HepG2 (cell line): ENCODE results near the gene TOP1. TPM values are rescaled to one million over a fixed set of nuclear protein-coding genes. Genes with fewer than 3 reads are reported as not detected.

Experiments
- BCL6 ChIP-seq: IDR thresholded peaks from 2 replicates; pipeline ENCODE4 v1.6.1; 2016; ENCODE audit warnings: missing genetic modification reagents, missing compliant biosample characterization
- EEA1 ChIP-seq: sonication (generic); formaldehyde crosslinking; IDR thresholded peaks from 2 replicates; pipeline ENCODE4 v1.5.1; 2020; ENCODE audit warnings: mild to moderate bottlenecking, missing genetic modification reagents, borderline replicate concordance
- HMGXB4 ChIP-seq, 2 experiments: sonication (generic) in 1 of 2; formaldehyde crosslinking in 1 of 2; IDR thresholded peaks; 2 replicates each; pipeline versions ENCODE4 v1.4.0 to v1.6.1; 2018 to 2020; ENCODE audit warnings: missing genetic modification reagents in 2 of 2, borderline replicate concordance in 1 of 2, low read depth in 1 of 2, mild to moderate bottlenecking in 1 of 2, missing biosample characterization in 1 of 2
- HNF4G ChIP-seq, 2 experiments: sonication (generic) in 1 of 2; formaldehyde crosslinking in 1 of 2; IDR thresholded peaks; 2 replicates each; pipeline versions ENCODE4 v1.4.0 to v1.6.1; 2011 to 2020; ENCODE audit warnings: borderline replicate concordance in 2 of 2, low read depth in 2 of 2, mild to moderate bottlenecking in 2 of 2, low read length in 1 of 2, missing genetic modification reagents in 1 of 2, moderate library complexity in 1 of 2
- HNRNPLL ChIP-seq: fragments of 200-400 bp; formaldehyde crosslinking; IDR thresholded peaks from 2 replicates; pipeline ENCODE4 v1.6.1; 2017; ENCODE audit warnings: mild to moderate bottlenecking, low read depth, low read length; ENCODE audit not compliant: poor library complexity, severe bottlenecking
- MIER2 ChIP-seq: IDR thresholded peaks from 2 replicates; pipeline ENCODE4 v1.6.1; 2016; ENCODE audit warnings: missing biosample characterization, missing genetic modification reagents
- MLLT10 ChIP-seq: sonication (generic); formaldehyde crosslinking; IDR thresholded peaks from 2 replicates; pipeline ENCODE4 v1.4.0; 2020; ENCODE audit warnings: missing genetic modification reagents
- NKX3-1 ChIP-seq: sonication (generic); formaldehyde crosslinking; IDR thresholded peaks from 2 replicates; pipeline ENCODE4 v1.5.0; 2020; ENCODE audit warnings: missing genetic modification reagents
- PAF1 ChIP-seq: IDR thresholded peaks from 2 replicates; pipeline ENCODE4 v1.6.1; 2016; ENCODE audit warnings: missing genetic modification reagents, missing compliant biosample characterization
- TP53 ChIP-seq: sonication (generic); formaldehyde crosslinking; conservative IDR thresholded peaks from 2 replicates; pipeline ENCODE4 v1.4.0; 2020; ENCODE audit warnings: missing genetic modification reagents
- ZBTB26 ChIP-seq: IDR thresholded peaks from 2 replicates; pipeline ENCODE4 v1.6.1; 2016; ENCODE audit warnings: missing compliant biosample characterization, missing genetic modification reagents, borderline replicate concordance
- ZBTB43 ChIP-seq: sonication (generic); formaldehyde crosslinking; conservative IDR thresholded peaks from 2 replicates; pipeline ENCODE4 v1.4.0; 2020; ENCODE audit warnings: missing genetic modification reagents
- ZEB1 ChIP-seq: IDR thresholded peaks from 2 replicates; pipeline ENCODE4 v1.6.1; 2012; ENCODE audit warnings: mild to moderate bottlenecking, low read depth, inconsistent platforms; ENCODE audit not compliant: insufficient replicate concordance
- ZHX1 ChIP-seq: sonication (generic); formaldehyde crosslinking; IDR thresholded peaks from 2 replicates; pipeline ENCODE4 v1.8.1; 2022; ENCODE audit warnings: low read depth, mild to moderate bottlenecking, missing genetic modification reagents
- ZNF777 ChIP-seq: sonication (generic); formaldehyde crosslinking; IDR thresholded peaks from 2 replicates; pipeline ENCODE4 v1.4.0; 2020; ENCODE audit warnings: missing genetic modification reagents
- polyA plus RNA-seq, 8 experiments: library from polyadenylated mRNA; depleted of rRNA in 3 of 8; stranded (reverse) in 7 of 8; unstranded in 1 of 8; fragments of >200 nt; fragmentation: Illumina TruSeq in 4 of 8; extraction: Trizol in 4 of 8; gene quantifications; 2 replicates each; pipeline versions ENCODE4 v1.2.1 to v1.2.3, GENCODE V29; 2011 to 2016; ENCODE audit warnings: low read depth in 4 of 8, missing spikeins in 1 of 8, mixed read lengths in 1 of 8; ENCODE audit not compliant: insufficient read depth in 1 of 8
- total RNA-seq, 5 experiments: library from RNA; depleted of rRNA; stranded (reverse); fragments of >200 nt; fragmentation: Illumina TruSeq; extraction: Trizol; gene quantifications; 2 replicates each; pipeline ENCODE4 v1.2.3, GENCODE V29; 2016; ENCODE audit warnings: low read depth in 1 of 5

The TOP1 gene
- total and polyA plus RNA-seq, 2 of the 13 experiments (the other 11 are each of a cell fraction or from before 2014, with no cell fraction given) = 10.2 to 19.4 TPM

GRCh38 chr20:41027872-41028358 lies 707 bp upstream of the TOP1 start (continued):
- peak; percentile 40; the same call in 1 of the 2 replicates for TF ChIP-seq NKX3-1 (CRISPR knock-in tag)
- TF ChIP-seq EEA1 (CRISPR knock-in tag) = no peak
- peak; percentile 13; the same call in 1 of the 2 replicates for TF ChIP-seq MIER2
- no peak for TF ChIP-seq BCL6 (CRISPR knock-in tag)
- peak; percentile 27 for TF ChIP-seq ZEB1
- no peak for TF ChIP-seq HNRNPLL
- TF ChIP-seq ZBTB43 = 0 out of 2 replicates have a peak, but pooled peaks have one; percentile 5
- no peak for TF ChIP-seq HNF4G (IDR thresholded peaks at IDR 0.05; ENCODE audit: borderline replicate concordance, low read depth, low read length)
- TF ChIP-seq HNF4G (CRISPR knock-in tag; IDR thresholded peaks at IDR 0.05; ENCODE audit: borderline replicate concordance, low read depth) = 0 out of 2 replicates have a peak, but pooled peaks have one; percentile 47
- 0 out of 2 replicates have a peak, but pooled peaks have one; percentile 9 for TF ChIP-seq TP53 (CRISPR knock-in tag)
- 0 out of 2 replicates have a peak, but pooled peaks have one; percentile 38 for TF ChIP-seq MLLT10 (CRISPR knock-in tag)
- TF ChIP-seq ZNF777 (CRISPR knock-in tag) = peak; percentile 15; the same call in 1 of the 2 replicates
- TF ChIP-seq PAF1 (CRISPR knock-in tag) = no peak
- TF ChIP-seq ZHX1 = no peak
- TF ChIP-seq ZBTB26 (CRISPR knock-in tag) = no peak
- TF ChIP-seq HMGXB4 (CRISPR knock-in tag; IDR thresholded peaks at IDR 0.05; ENCODE audit: borderline replicate concordance in 1 of 2, low read depth in 1 of 2) = peak in 1 of 2 experiments; percentile 12; a peak in 1 of 4 replicates
- TF ChIP-seq, all 625 proteins: peak for 23
